ENCODE measurements around the gene TMEM82. TPM values are rescaled to one million over a fixed set of nuclear protein-coding genes. Genes with fewer than 3 reads are reported as not detected.

Gene TMEM82
- total RNA-seq, 2 donors from 2014 or later, result 0.49 TPM; not detected in 1

DNA sequence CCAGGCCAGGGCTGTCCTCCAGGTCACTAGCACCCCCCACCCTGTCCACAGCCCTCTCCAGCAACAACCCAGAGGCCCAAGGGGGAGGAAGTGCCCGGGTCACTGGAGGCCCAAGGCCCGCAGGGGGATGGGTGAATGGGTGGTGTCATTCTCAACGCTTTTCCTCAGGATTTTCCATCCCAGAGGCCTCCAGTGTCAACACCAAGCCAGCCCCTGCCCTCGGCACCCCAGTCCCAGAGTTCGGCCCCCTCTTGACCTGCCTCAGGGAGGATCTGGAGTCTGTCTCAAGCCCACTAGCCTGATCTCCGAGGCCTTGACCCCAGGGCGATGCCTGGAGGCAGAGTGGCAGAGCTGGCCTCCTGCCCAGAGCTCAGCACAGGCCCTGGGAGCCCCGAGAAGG is 5.1 kb downstream of the TMEM82 start:
- H3K27ac Mint-ChIP-seq, result no peak overlapping the region
- no peaks in the 10 kb centered on the region for H3K4me1 Mint-ChIP-seq (ENCODE audit: low read depth)
- DNase-seq (no peak), ATAC-seq (replicated peaks in 1 of 2) (no peak)
- no peak overlapping the region for H3K4me3 Mint-ChIP-seq
- no peaks in the 10 kb centered on the region for H3K9me3 Mint-ChIP-seq
- no peaks in the 10 kb centered on the region for H3K27me3 Mint-ChIP-seq (ENCODE audit: low read depth)
- no peaks in the 10 kb centered on the region for H3K36me3 Mint-ChIP-seq (ENCODE audit: insufficient read depth in 2 of 2)

DNA sequence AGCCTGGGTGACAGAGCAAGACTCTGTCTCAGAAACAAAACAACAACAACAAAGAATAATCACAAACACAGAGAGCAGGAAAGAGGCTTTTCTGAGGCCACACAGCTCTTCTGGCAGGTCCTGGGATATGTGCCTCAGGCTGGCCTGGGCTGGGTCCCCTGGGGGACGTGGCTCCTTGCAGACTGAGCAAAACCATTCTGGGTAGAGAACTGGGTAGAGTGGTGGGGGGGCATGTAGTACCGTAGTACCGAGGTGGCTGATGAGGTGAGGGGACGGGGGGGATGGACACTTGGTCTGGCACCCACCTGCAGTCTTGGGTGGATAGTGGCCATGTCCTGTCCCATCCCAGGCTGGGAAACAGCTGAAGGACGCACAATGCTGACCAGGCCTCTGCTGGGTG is 6.0 kb downstream of the TMEM82 start:
- ATAC-seq (replicated peaks in 1 of 2) (no peak), DNase-seq (no peak)
- peaks cover 2% of the 10 kb centered on the region for H3K27me3 Mint-ChIP-seq (ENCODE audit: low read depth)
- no peak overlapping the region for H3K27ac Mint-ChIP-seq
- H3K4me1 Mint-ChIP-seq (ENCODE audit: low read depth), result no peaks in the 10 kb centered on the region
- H3K9me3 Mint-ChIP-seq, result no peaks in the 10 kb centered on the region
- H3K4me3 Mint-ChIP-seq, result no peak overlapping the region
- H3K36me3 Mint-ChIP-seq (ENCODE audit: insufficient read depth in 2 of 2), result no peaks in the 10 kb centered on the region

DNA sequence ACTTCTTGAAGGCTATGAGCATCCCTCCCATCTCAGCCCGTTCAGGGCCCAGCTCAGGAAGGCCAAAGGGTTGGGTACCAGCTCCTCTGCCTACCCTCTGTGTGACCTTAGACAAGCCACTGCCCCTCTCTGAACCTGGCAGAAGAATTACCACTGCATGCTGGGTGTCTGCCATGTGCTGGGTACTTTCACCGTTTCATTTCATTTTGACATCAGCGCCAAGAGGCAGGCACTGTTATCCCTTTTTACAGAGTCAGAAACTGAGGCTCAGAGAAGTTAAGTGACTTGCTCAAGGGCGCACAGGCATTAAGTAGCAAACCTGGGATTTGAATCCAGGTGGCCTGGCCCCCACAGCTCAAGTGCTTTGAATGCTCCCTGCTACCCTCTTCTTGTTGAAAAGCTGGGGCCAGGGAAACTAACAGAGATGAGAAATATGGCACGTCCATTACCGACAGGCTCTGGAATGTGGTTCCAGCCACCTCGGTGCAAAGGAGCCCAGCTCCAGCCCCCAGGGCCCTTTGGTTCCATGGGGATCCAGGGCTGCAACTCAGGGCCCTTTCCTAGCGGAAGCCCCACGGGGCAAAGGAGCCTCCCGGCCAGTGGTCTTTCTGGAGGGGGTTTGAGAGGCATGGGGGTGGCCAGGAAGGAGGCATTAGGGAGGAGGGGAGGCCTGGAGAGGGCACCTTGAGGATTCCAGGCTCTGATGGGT is 6.5 kb downstream of the TMEM82 start:
- H3K27me3 Mint-ChIP-seq (ENCODE audit: low read depth), result peaks cover 5% of the 10 kb centered on the region
- DNase-seq (no peak), ATAC-seq (replicated peaks in 1 of 2) (no peak)
- H3K4me3 Mint-ChIP-seq, result no peak overlapping the region
- H3K4me1 Mint-ChIP-seq (ENCODE audit: low read depth), result no peaks in the 10 kb centered on the region
- H3K9me3 Mint-ChIP-seq, result no peaks in the 10 kb centered on the region
- no peaks in the 10 kb centered on the region for H3K36me3 Mint-ChIP-seq (ENCODE audit: insufficient read depth in 2 of 2)
- no peak overlapping the region for H3K27ac Mint-ChIP-seq

DNA sequence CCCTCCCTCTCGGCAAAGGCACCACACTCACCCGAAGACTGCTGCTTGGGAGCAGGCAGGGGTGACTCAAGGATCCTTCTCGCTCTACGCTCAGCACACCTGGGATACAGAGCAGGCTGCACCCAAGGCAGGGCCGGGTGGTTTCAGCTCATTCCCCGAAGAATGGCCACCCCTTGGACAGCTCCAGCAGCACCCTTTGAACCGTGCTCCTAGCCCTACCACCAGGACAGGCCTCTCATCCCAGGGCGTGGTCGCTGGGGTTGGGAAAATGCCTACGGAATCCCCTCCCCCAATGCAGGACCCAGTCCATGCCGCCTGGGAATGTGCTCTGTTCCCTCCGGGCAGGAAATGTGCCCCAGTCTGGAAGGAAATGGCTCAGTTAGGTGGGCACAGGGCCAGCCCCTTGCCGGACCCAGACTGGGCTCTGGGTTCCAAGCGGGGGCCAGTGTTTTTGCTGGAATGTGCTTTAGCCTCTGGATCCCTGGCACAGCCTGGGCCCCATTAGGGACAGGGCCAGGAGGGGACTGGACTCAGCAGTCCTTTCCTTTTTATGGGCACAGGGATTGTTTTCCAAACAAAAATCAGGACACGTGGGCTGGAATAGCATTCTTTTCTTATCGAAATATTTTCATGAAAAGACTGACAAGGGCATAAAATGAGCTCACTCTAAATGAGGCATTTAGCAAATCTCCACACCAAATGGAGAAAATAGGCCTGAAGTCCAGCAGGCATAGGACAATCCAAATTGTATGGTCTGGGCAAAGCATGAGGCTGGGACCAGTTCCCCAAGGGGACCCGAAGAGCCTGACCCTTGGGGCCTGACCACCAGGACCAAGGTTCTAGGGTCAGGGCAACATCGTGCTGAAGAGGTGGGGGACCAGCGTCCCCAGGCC is 7.3 kb downstream of the TMEM82 start:
- DNase-seq (no peak), ATAC-seq (replicated peaks in 1 of 2) (no peak)
- Mint-ChIP-seq H3K9me3 (no peaks in the 10 kb centered on the region), H3K27me3 (ENCODE audit: low read depth) (peaks cover 5% of the 10 kb centered on the region), H3K4me1 (ENCODE audit: low read depth) (no peaks in the 10 kb centered on the region), H3K4me3 (no peak overlapping the region), H3K36me3 (ENCODE audit: insufficient read depth in 2 of 2) (no peaks in the 10 kb centered on the region), H3K27ac (no peak overlapping the region)

DNA sequence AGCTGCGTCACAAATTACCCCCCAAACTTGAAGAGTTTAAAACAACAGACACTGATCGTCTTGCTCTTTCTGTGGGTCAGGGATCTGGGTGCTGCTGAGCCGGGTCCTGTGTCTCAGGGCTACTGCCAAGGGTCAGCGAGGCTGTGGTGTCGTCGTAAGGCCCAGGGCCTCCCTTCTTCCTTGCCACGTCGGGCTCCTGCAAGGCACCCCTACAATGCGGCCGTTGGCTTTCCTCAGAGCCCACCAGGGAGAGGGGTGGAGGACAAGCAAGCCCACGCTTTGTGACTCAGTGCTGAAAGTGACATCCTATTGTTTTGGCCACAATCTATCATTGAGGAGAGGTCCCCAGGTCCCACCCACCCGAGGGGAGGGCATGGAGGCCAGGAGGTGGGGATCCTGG is 8.6 kb downstream of the TMEM82 start:
- ATAC-seq (replicated peaks in 1 of 2), result no peak
- DNase-seq, result no peak
- H3K9me3 Mint-ChIP-seq, result no peaks in the 10 kb centered on the region
- H3K4me1 Mint-ChIP-seq (ENCODE audit: low read depth), result no peaks in the 10 kb centered on the region
- no peak overlapping the region for H3K27ac Mint-ChIP-seq
- H3K36me3 Mint-ChIP-seq (ENCODE audit: insufficient read depth in 2 of 2), result no peaks in the 10 kb centered on the region
- H3K4me3 Mint-ChIP-seq, result no peak overlapping the region
- H3K27me3 Mint-ChIP-seq (ENCODE audit: low read depth), result peaks cover 14% of the 10 kb centered on the region

DNA sequence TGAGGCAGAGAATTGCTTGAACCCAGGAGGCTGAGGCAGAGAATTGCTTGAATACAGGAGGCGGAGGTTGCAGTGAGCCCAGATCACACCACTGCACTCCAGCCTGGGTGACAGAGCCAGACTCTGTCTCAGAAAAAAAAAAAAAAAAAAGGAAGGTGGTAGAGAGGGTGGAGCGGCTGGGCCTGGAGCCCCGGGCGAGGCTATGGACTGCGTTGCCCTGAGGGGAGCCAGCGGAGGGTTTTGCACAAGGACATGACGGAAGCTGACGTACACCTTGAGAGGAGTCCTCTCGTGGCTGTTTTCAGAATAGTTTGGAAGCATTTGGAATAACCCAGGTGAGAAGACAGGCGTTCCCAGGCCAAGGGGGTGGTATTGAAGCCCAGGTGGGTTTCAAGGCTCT is 9.4 kb downstream of the TMEM82 start:
- no peaks in the 10 kb centered on the region for H3K36me3 Mint-ChIP-seq (ENCODE audit: insufficient read depth in 2 of 2)
- H3K4me1 Mint-ChIP-seq (ENCODE audit: low read depth), result peaks cover 7% of the 10 kb centered on the region
- DNase-seq, result no peak
- H3K27me3 Mint-ChIP-seq (ENCODE audit: low read depth), result peaks cover 22% of the 10 kb centered on the region
- H3K9me3 Mint-ChIP-seq, result no peaks in the 10 kb centered on the region
- no peak for ATAC-seq (replicated peaks in 1 of 2)
- H3K4me3 Mint-ChIP-seq, result no peak overlapping the region
- H3K27ac Mint-ChIP-seq, result no peak overlapping the region

DNA sequence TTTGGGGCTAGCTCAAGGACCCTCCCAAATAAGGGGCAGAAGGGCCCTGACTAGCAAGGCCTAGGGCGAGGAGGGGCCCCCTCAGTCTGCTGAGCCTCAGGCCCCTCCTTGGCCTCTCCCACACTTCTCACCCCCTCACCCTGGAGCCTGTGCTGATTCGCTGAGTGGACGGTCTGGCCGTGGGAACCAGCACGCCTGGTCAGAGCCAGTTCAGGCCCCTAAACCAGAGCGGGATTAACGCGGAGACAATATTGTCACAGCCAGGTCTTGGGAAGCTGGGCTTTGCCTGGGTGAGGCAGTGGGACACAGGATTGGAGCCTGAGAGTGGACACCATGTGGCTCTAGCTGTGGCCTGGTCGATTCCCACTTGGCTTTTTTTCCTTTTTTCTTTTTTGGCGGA is 11.5 kb downstream of the TMEM82 start:
- no peaks in the 10 kb centered on the region for H3K9me3 Mint-ChIP-seq
- H3K36me3 Mint-ChIP-seq (ENCODE audit: insufficient read depth in 2 of 2), result no peaks in the 10 kb centered on the region
- peaks cover 37% of the 10 kb centered on the region for H3K27me3 Mint-ChIP-seq (ENCODE audit: low read depth)
- no peak overlapping the region for H3K27ac Mint-ChIP-seq
- peaks cover 8% of the 10 kb centered on the region for H3K4me1 Mint-ChIP-seq (ENCODE audit: low read depth)
- no peak for ATAC-seq (replicated peaks in 1 of 2)
- DNase-seq, result no peak
- H3K4me3 Mint-ChIP-seq, result no peak overlapping the region

DNA sequence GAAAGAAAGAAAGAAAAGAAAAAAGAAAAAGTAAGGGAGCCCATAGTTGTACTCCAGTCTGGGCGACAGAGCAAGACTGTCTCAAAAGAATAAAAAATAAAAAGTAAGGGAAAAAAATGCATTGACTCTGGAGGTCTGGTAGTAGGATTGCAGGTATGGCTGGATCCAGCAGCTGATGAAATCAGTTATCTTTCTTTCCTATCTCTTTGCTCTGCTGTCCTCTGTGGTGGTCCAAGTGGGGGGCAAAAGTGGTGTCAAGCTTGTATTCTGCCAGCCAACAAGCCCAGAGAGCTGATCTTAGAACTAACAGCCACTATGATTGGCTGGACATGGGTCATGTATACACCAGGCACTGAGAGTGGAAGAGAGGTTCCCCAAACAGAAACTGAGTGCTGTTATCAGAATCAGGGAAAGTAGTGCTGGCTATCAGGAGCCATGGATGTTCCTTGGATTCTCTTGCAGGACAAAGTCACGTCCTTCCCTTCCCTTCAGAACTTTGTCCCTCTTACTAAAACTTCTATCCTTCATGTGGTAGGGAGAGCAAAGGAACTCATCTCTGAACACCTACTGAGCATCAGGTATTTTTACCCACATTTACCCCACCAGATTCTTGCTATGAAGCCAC is 12.8 kb downstream of the TMEM82 start:
- ATAC-seq (replicated peaks in 1 of 2) (no peak), DNase-seq (no peak)
- Mint-ChIP-seq H3K4me3 (no peak overlapping the region), H3K4me1 (ENCODE audit: low read depth) (peaks cover 8% of the 10 kb centered on the region), H3K27ac (no peak overlapping the region), H3K36me3 (ENCODE audit: insufficient read depth in 2 of 2) (no peaks in the 10 kb centered on the region), H3K9me3 (no peaks in the 10 kb centered on the region), H3K27me3 (ENCODE audit: low read depth) (peaks cover 42% of the 10 kb centered on the region)

DNA sequence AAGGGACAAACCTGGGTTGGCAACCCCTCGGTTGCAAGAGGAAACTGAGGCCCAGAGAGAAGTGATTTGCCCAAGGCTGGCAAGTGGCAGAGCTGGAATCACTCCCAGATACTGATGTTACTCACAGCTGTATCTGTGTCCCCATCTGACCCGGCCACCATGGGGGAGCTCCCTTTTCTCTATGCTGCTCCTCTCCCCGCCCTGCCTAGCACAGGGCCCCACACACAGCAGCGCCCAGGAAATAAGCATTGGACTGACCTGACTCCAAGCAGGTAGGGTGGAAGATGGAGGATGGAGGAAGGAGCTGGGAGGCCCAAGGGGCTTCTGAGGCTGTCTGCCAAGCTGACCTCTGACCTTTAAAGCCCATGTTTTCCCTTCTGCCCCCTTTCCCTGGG is 13.3 kb downstream of the TMEM82 start:
- ATAC-seq (replicated peaks in 1 of 2), result no peak
- H3K4me1 Mint-ChIP-seq (ENCODE audit: low read depth), result peaks cover 8% of the 10 kb centered on the region
- H3K4me3 Mint-ChIP-seq, result no peak overlapping the region
- DNase-seq, result no peak
- H3K9me3 Mint-ChIP-seq, result no peaks in the 10 kb centered on the region
- H3K36me3 Mint-ChIP-seq (ENCODE audit: insufficient read depth in 2 of 2), result no peaks in the 10 kb centered on the region
- no peak overlapping the region for H3K27ac Mint-ChIP-seq
- peaks cover 45% of the 10 kb centered on the region for H3K27me3 Mint-ChIP-seq (ENCODE audit: low read depth)

DNA sequence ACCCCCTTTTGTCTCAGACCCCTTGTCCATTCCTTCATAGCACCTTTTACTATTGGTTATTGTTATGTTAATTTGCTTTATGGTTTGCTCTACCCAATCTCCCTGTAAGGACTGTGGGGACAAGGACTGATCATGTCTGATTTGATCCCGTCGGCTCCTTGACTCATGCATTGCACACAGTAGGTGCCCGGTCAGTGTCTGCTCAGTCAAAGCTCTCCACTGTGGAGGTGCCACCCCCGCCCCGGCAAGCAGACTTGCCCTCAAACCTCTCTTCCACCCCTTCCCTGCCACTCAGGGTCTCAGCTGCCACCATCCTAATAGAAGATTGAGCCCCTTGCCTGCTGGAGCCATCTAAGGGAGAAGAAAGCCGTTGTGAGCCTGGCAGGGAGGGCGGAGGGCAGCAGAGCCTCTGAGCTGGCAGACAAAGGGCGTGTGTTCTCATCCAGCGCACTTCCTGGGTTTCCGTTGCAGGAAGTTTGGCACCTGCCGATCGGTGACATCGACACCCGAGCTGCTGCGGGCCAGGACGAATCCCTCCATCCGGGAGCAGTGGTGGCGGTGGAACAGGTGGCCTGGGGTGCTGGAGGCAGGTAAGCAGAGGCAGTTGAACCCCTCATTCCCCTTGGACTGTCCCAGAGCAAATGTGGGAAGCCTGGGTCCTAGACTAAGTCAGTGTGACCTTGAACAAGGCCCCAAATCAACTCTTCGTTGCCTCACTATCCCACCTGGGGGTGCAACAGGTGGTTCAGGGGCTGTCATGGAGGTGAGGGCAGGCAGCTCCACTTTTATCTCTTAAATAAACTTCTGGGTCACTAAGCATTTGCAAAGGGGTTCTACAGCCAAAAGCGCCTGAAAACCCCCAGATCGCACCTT is 14.1 kb downstream of the TMEM82 start:
- Mint-ChIP-seq H3K36me3 (ENCODE audit: insufficient read depth in 2 of 2) (no peaks in the 10 kb centered on the region), H3K27ac (no peak overlapping the region), H3K9me3 (no peaks in the 10 kb centered on the region), H3K4me1 (ENCODE audit: low read depth) (peaks cover 8% of the 10 kb centered on the region), H3K4me3 (peak overlapping the region in 1 of 2 donors; percentile 25), H3K27me3 (ENCODE audit: low read depth) (peaks cover 51% of the 10 kb centered on the region)
- ATAC-seq (replicated peaks in 1 of 2) (no peak), DNase-seq (no peak)

DNA sequence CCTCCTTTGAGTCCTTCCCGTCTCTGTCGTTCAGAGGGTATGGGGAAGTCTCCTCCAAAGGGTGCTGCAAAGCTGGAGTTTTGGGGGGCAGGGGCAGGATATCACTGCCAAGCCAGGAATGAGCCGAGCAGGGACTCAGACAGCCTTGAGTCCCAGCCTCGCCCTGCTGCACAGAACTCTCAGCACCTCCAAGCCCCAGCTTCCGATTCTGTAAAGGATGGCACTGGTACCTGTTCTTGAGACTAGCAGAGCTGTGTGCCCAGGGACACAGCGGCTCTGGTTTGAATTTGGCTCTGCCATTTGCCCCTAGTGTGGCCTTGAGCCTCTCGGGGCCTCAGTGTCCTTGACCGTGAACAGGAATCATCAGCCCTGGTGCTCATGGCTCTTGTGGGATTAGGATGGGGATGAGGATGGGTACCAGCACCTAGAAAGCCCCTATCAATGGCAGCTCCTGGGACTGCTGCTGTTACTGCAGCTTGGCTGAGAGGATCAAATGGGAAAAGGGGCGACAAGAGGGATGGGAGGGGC is 14.8 kb downstream of the TMEM82 start:
- ATAC-seq (replicated peaks in 1 of 2), result no peak
- no peaks in the 10 kb centered on the region for H3K36me3 Mint-ChIP-seq (ENCODE audit: insufficient read depth in 2 of 2)
- H3K27me3 Mint-ChIP-seq (ENCODE audit: low read depth), result peaks cover 51% of the 10 kb centered on the region

DNA sequence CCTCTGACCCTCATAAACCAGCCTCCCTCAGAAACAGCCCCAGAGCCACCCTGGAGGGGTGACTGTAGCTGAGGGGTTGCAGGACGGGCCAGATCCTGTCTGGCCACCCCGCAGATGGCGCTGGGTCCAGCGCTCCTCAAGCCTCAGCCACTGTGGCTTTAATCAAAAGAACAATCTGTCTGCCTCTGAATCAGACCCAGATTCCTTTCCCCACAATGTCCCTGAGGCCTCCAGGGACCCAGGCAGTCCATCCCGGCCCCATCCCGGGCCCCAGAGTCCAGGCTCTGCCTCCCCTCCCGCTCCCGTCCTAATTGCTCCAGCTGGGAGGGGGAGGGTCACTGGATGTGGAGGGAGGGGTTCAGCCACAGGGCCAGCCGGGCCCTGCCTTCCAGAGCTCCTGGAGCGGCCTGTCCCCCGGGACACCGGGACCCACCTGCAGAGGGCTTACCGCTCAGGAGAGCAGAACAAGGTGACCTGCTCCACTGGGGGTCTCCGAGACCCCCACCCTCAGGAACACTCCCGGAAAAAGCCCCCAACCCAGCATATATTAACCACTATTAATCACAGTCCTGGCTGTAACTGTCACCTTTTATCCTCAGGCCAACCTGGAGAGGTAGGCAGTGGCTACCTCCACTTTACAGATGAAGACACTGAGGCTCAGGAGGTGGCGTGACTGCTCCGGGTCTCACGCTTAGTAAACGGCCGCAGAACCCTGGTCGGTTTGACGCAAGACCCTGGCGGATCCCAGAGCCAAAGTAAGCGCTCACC is 15.5 kb downstream of the TMEM82 start:
- H3K4me3 Mint-ChIP-seq, result peak overlapping the region; percentile 55 to 57
- H3K9me3 Mint-ChIP-seq, result no peaks in the 10 kb centered on the region
- no peak for ATAC-seq (replicated peaks in 1 of 2)
- peaks cover 8% of the 10 kb centered on the region for H3K4me1 Mint-ChIP-seq (ENCODE audit: low read depth)
- no peak for DNase-seq
- H3K36me3 Mint-ChIP-seq (ENCODE audit: insufficient read depth in 2 of 2), result no peaks in the 10 kb centered on the region
- no peak overlapping the region for H3K27ac Mint-ChIP-seq
- peaks cover 51% of the 10 kb centered on the region for H3K27me3 Mint-ChIP-seq (ENCODE audit: low read depth)

More for the DNA sequence above, 14.8 kb downstream of the TMEM82 start:
- no peak overlapping the region for H3K27ac Mint-ChIP-seq
- no peaks in the 10 kb centered on the region for H3K9me3 Mint-ChIP-seq
- peaks cover 8% of the 10 kb centered on the region for H3K4me1 Mint-ChIP-seq (ENCODE audit: low read depth)
- no peak for DNase-seq
- peak overlapping the region in 1 of 2 donors; percentile 57 for H3K4me3 Mint-ChIP-seq
